ENCODE data around the gene NTN1. TPM values are rescaled to one million over a fixed set of nuclear protein-coding genes. Genes with fewer than 3 reads are reported as not detected.

Gene NTN1
- total RNA-seq, 1 experiment from 2014 or later = 1.2 TPM

DNA sequence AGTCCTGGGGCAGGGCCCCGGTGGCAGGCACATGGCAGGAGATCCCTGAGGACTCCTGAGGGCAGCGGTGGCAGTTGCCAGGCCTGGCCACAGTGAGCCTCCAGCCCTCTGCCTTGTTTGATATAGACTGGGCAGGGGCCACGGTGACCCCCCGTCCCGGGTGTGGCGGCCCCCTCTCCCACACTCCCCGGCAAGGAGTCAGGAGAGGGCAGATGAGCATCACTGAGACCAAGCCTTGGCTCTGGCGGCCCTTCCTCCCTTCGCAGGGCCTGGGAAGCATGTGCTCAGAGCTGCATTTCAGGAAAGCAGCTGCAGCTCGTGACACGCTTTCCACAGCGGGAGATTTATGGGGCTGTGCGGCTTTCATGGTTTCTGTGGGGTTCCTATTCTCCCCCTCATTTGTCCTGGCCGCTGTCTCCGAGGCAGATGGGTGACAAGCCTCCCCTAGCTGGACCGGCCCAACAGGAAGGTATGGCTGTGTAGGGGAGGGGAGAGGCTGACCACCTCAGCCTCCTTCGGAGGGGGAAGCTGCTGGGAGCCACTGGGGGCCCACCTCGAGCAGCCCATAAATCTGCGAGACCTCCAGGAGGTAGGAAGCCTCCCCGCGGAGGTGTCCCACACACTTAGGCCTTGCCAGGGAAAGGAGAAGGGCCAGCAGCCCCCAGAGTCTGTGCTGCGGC lies 211.4 kb downstream of the NTN1 start:
- Histone ChIP-seq H3K9ac (ENCODE audit: extremely low read depth, insufficient read length, low read length) (no peak overlapping the region), H2BK12ac (ENCODE audit: insufficient read length, low read depth, low read length) (no peak overlapping the region), H4K8ac (replicated peaks; ENCODE audit: insufficient read length, low read depth, low read length) (no peak overlapping the region), H3K4ac (ENCODE audit: low read depth, low read length) (no peak overlapping the region), H2BK20ac (ENCODE audit: low read depth, low read length, poor library complexity, severe bottlenecking) (no peak overlapping the region), H3K4me1 (ENCODE audit: insufficient read depth, low read length) (no peaks in the 10 kb centered on the region; the same call in 1 of the 2 replicates), H3K27me3 (ENCODE audit: insufficient read depth, low read length) (no peaks in the 10 kb centered on the region), H3T11ph (ENCODE audit: low read length) (no peak overlapping the region), H4K5ac (ENCODE audit: insufficient read length, low read depth, low read length) (no peak overlapping the region), H2BK5ac (ENCODE audit: insufficient read length, low read length) (no peak overlapping the region), H3K56ac (ENCODE audit: insufficient read length, low read depth, low read length) (no peak overlapping the region), H3K14ac (ENCODE audit: insufficient read depth, low read length) (no peak overlapping the region), H3K9me3 (ENCODE audit: control insufficient read depth, low read depth, low read length) (no peaks in the 10 kb centered on the region), H3K79me1 (ENCODE audit: insufficient read depth, low read depth, low read length, poor library complexity, severe bottlenecking) (no peaks in the 10 kb centered on the region), H2AFZ (ENCODE audit: low read length) (no peak overlapping the region), H2BK15ac (ENCODE audit: low read depth, low read length) (no peak overlapping the region), H3K23me2 (ENCODE audit: insufficient read length, low read depth, low read length, poor library complexity, severe bottlenecking) (no peaks in the 10 kb centered on the region), H3K23ac (ENCODE audit: insufficient read length, low read depth, low read length) (no peak overlapping the region), H2BK120ac (ENCODE audit: low read depth, low read length, poor library complexity, severe bottlenecking) (no peak overlapping the region), H4K91ac (ENCODE audit: insufficient read length, low read depth, low read length) (no peak overlapping the region), H2AK5ac (ENCODE audit: insufficient read length, low read length) (no peak overlapping the region), H3K27ac (ENCODE audit: insufficient read length, low read depth, low read length) (no peak overlapping the region), H4K20me1 (ENCODE audit: control insufficient read depth, insufficient read depth, insufficient read length) (no peaks in the 10 kb centered on the region), H3K4me2 (ENCODE audit: insufficient read depth, insufficient read length, low read length) (no peak overlapping the region), H3K79me2 (ENCODE audit: insufficient read depth, low read length) (no peaks in the 10 kb centered on the region), H3K18ac (ENCODE audit: insufficient read length, low read depth, low read length) (no peak overlapping the region)
- H3K27me3 Mint-ChIP-seq (ENCODE audit: low read depth) = no peaks in the 10 kb centered on the region; the same call in 1 of the 2 replicates
- no peaks in the 10 kb centered on the region for H3K36me3 Mint-ChIP-seq (ENCODE audit: insufficient read depth in 1 of 3, low read depth in 3 of 3)
- TF ChIP-seq, protein P1, sequence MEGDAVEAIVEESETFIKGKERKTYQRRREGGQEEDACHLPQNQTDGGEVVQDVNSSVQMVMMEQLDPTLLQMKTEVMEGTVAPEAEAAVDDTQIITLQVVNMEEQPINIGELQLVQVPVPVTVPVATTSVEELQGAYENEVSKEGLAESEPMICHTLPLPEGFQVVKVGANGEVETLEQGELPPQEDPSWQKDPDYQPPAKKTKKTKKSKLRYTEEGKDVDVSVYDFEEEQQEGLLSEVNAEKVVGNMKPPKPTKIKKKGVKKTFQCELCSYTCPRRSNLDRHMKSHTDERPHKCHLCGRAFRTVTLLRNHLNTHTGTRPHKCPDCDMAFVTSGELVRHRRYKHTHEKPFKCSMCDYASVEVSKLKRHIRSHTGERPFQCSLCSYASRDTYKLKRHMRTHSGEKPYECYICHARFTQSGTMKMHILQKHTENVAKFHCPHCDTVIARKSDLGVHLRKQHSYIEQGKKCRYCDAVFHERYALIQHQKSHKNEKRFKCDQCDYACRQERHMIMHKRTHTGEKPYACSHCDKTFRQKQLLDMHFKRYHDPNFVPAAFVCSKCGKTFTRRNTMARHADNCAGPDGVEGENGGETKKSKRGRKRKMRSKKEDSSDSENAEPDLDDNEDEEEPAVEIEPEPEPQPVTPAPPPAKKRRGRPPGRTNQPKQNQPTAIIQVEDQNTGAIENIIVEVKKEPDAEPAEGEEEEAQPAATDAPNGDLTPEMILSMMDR (conservative IDR thresholded peaks at IDR 0.05) = no peak
- no peak for DNase-seq
- H3K27ac Mint-ChIP-seq = no peak overlapping the region
- H3K9me3 Mint-ChIP-seq = no peaks in the 10 kb centered on the region
- H3K4me3 Mint-ChIP-seq = no peak overlapping the region
- H3K4me1 Mint-ChIP-seq = peaks cover 0 to 2% of the 10 kb centered on the region in 2 experiments; a peak in 1 of 4 replicates
- no CpG with 5 or more reads among the region's 22 CpGs for WGBS (ENCODE audit: extremely low coverage, insufficient read length, low lambda C conversion rate)
